Measurements from ENCODE around the gene PBX3. TPM values are rescaled to one million over a fixed set of nuclear protein-coding genes. Genes with fewer than 3 reads are reported as not detected.

PBX3 gene
- total and polyA plus RNA-seq, 2 experiments from 2014 or later, result 133 to 134 TPM

GRCh38 chr9:125803526-125803925, 56.4 kb downstream of the PBX3 start:
- TF ChIP-seq, protein P1, sequence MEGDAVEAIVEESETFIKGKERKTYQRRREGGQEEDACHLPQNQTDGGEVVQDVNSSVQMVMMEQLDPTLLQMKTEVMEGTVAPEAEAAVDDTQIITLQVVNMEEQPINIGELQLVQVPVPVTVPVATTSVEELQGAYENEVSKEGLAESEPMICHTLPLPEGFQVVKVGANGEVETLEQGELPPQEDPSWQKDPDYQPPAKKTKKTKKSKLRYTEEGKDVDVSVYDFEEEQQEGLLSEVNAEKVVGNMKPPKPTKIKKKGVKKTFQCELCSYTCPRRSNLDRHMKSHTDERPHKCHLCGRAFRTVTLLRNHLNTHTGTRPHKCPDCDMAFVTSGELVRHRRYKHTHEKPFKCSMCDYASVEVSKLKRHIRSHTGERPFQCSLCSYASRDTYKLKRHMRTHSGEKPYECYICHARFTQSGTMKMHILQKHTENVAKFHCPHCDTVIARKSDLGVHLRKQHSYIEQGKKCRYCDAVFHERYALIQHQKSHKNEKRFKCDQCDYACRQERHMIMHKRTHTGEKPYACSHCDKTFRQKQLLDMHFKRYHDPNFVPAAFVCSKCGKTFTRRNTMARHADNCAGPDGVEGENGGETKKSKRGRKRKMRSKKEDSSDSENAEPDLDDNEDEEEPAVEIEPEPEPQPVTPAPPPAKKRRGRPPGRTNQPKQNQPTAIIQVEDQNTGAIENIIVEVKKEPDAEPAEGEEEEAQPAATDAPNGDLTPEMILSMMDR (IDR thresholded peaks at IDR 0.05; ENCODE audit: low read depth, low read length), result no peak
- Histone ChIP-seq H3K4me3 (no peak overlapping the region), H3K27ac (no peak overlapping the region), H3K4me1 (ENCODE audit: low read depth) (peaks cover 3% of the 10 kb centered on the region), H3K9me3 (ENCODE audit: low read depth) (no peaks in the 10 kb centered on the region), H3K36me3 (no peaks in the 10 kb centered on the region), H3K27me3 (no peaks in the 10 kb centered on the region)
- no peak for DNase-seq (ENCODE audit: low read depth in 1 of 2, low spot score in 1 of 2)

GRCh38 chr9:125805057-125805456, 57.9 kb downstream of the PBX3 start:
- H3K27ac ChIP-seq, result peak overlapping the region; percentile 20
- TF ChIP-seq, protein P1 (IDR thresholded peaks at IDR 0.05; ENCODE audit: low read depth, low read length), result no peak
- peak in 1 of 2 donors; percentile 65 for DNase-seq (ENCODE audit: low read depth in 1 of 2, low spot score in 1 of 2)

DNA sequence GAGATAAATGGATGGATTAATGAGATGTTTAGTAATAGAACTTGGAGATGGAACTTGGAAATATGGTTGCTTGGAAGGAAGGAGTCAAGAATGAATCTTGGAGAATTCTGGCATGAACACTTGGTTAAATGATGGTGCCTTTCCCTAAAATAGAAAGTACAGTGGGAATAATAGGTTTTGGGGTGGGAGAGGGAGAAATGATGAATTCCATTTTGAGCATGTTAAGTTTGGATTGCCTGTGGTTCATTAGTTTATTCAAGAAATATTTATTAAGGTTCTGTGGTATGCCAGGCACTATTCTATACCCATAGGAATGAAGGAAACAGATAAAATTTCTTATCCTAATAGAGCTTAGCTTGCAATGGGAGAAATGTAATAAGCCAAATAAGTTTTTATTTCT, 58.4 kb downstream of the PBX3 start:
- Histone ChIP-seq H3K36me3 (no peaks in the 10 kb centered on the region), H3K27me3 (no peaks in the 10 kb centered on the region), H3K4me1 (ENCODE audit: low read depth) (peaks cover 6% of the 10 kb centered on the region), H3K27ac (peak overlapping the region; percentile 43), H3K4me3 (no peak overlapping the region), H3K9me3 (ENCODE audit: low read depth) (no peaks in the 10 kb centered on the region)
- DNase-seq (ENCODE audit: low read depth in 1 of 2, low spot score in 1 of 2), result no peak
- TF ChIP-seq, protein P1 (IDR thresholded peaks at IDR 0.05; ENCODE audit: low read depth, low read length), result no peak

More at GRCh38 chr9:125805057-125805456, 57.9 kb downstream of the PBX3 start:
- Histone ChIP-seq H3K9me3 (ENCODE audit: low read depth) (no peaks in the 10 kb centered on the region), H3K27me3 (no peaks in the 10 kb centered on the region), H3K36me3 (no peaks in the 10 kb centered on the region), H3K4me1 (ENCODE audit: low read depth) (peaks cover 6% of the 10 kb centered on the region), H3K4me3 (no peak overlapping the region)

DNA sequence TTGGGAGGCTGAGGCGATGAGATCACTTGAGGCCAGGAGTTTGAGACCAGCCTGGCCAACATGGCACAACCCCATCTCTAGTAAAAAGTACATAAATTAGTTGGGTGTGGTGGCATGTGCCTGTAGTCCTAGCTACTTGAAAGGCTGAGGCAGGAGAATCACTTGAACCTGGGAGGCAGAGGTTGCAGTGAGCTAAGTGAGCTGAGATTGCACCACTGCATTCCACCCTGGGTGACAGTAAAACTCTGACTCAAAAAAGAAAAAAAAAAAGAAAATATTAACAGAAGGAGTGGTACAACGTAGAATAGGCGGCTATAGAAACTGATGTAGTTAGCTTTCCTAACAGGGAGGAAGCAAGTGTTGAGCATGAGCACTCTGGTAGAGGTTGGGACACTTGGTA, 59.9 kb downstream of the PBX3 start:
- no peak overlapping the region for H3K27ac ChIP-seq
- TF ChIP-seq, protein P1 (IDR thresholded peaks at IDR 0.05; ENCODE audit: low read depth, low read length), result no peak
- H3K9me3 ChIP-seq (ENCODE audit: low read depth), result no peaks in the 10 kb centered on the region
- H3K36me3 ChIP-seq, result no peaks in the 10 kb centered on the region
- DNase-seq (ENCODE audit: low read depth in 1 of 2, low spot score in 1 of 2), result peak in 1 of 2 donors; percentile 51
- peaks cover 6% of the 10 kb centered on the region for H3K4me1 ChIP-seq (ENCODE audit: low read depth)
- H3K4me3 ChIP-seq, result no peak overlapping the region
- no peaks in the 10 kb centered on the region for H3K27me3 ChIP-seq

- TF ChIP-seq, protein P1 (IDR thresholded peaks at IDR 0.05; ENCODE audit: low read depth, low read length), result no peak
- Histone ChIP-seq H3K4me3 (no peak overlapping the region), H3K27ac (no peak overlapping the region), H3K27me3 (no peaks in the 10 kb centered on the region), H3K36me3 (no peaks in the 10 kb centered on the region), H3K9me3 (ENCODE audit: low read depth) (no peaks in the 10 kb centered on the region), H3K4me1 (ENCODE audit: low read depth) (peaks cover 6% of the 10 kb centered on the region)
- peak in 1 of 2 donors; percentile 64 for DNase-seq (ENCODE audit: low read depth in 1 of 2, low spot score in 1 of 2)
These were observed 63.0 kb downstream of the PBX3 start for GRCh38 chr9:125810161-125810560.

DNA sequence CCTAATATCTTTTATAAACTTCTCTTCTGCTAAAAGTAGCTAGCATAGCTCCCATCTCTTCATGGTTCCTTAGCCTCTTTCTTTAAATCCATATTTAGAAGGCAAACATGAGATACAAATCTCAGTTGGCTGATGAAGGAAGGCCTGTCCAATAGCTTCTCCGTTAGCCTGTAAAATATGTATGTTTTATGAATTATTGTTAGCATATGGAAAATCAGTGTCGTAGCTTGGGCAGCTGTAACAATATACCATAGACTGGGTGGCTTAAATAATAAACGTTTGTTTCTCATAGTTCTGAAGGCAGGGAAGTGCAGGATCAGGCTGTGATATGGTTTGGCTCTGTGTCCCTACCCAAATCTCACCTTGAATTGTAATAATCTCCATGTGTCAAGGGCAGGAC, 63.8 kb downstream of the PBX3 start:
- H3K4me3 ChIP-seq, result no peak overlapping the region
- DNase-seq (ENCODE audit: low read depth in 1 of 2, low spot score in 1 of 2), result no peak
- TF ChIP-seq, protein P1 (IDR thresholded peaks at IDR 0.05; ENCODE audit: low read depth, low read length), result no peak
- H3K27ac ChIP-seq, result no peak overlapping the region
- H3K9me3 ChIP-seq (ENCODE audit: low read depth), result no peaks in the 10 kb centered on the region
- no peaks in the 10 kb centered on the region for H3K36me3 ChIP-seq
- peaks cover 6% of the 10 kb centered on the region for H3K4me1 ChIP-seq (ENCODE audit: low read depth)
- no peaks in the 10 kb centered on the region for H3K27me3 ChIP-seq
